ENCODE results near the gene SLC25A4. TPM values are rescaled to one million over a fixed set of nuclear protein-coding genes. Genes with fewer than 3 reads are reported as not detected.

Gene SLC25A4
- total and polyA plus RNA-seq, 10 of the 15 experiments (the other 5 are each of a cell fraction or from before 2014, with no cell fraction given): 12.6 to 161 (median 38.2) TPM

DNA sequence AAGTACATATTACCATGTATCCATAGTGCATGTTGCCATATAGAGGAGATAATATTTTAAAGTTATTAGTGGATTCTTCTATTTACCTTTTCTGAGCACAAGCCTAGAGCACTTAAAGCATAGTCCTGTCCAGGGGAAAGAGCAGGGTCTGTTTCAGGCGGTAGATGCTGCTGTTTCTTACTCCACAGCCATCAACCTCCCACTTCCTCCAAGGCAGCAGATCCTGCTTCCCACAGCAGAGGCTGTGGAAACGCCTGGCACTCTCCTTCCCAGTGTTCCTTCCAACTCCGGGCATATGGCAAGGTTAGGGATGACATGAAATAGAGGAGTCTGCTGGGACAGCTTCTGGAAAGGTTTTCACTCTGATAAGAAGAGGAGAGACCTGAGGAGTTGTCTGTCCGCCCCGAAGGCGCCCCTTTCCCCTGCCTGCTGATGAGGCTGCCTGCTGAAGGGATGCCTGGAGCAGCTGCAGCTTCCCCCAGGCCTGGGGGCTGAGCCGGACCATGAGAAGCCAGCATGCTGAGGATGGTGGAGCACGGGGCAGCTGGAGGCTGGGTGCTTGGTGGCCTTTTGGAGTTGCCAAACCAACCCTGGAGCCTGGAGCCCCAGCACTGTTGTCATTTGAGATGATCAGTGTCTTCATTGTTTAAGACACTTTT lies 43.9 kb upstream of the SLC25A4 start:
- RAD21 ChIA-PET (ENCODE audit: unreplicated experiment): interaction anchor here (1.3 to 4.9 kb wide), 2 partner anchors 58 to 94 kb away, joined by 4 to 47 read pairs; no protein-coding TSS in a partner anchor
- POLR2A ChIA-PET: no interaction called here
- in situ Hi-C loops (cut with MboI): no loop called here
- H3K27me3 ChIP-seq (replicated peaks in 1 of 2; ENCODE audit: control insufficient read depth in 2 of 2, insufficient read depth in 2 of 2, low read length in 1 of 2): peaks cover 2 to 3% of the 10 kb centered on the region in 2 experiments; a peak in 3 of 4 replicates
- TF ChIP-seq RBBP5 (conservative IDR thresholded peaks at IDR 0.05) (no peak), STAT3 (IDR thresholded peaks at IDR 0.05; ENCODE audit: low read depth, low read length) (no peak), USF1 (IDR thresholded peaks at IDR 0.05; ENCODE audit: borderline replicate concordance, extremely low read length, insufficient read depth, low read depth, low read length) (no peak), SMAD5 (IDR thresholded peaks at IDR 0.05; ENCODE audit: low read depth) (no peak), TARDBP (IDR thresholded peaks at IDR 0.05; ENCODE audit: borderline replicate concordance) (no peak), NR2C1 (IDR thresholded peaks at IDR 0.05) (no peak), CEBPZ (IDR thresholded peaks at IDR 0.05; ENCODE audit: low read depth, low read length) (no peak), SREBF1 (IDR thresholded peaks at IDR 0.05; ENCODE audit: low read length) (no peak), PRDM15 (CRISPR knock-in tag; IDR thresholded peaks at IDR 0.05) (no peak), HDAC6 (IDR thresholded peaks at IDR 0.05; ENCODE audit: unreplicated experiment) (no peak), RFX5 (IDR thresholded peaks at IDR 0.05; ENCODE audit: low read depth, low read length) (no peak)
- no peaks in the 10 kb centered on the region for H3K9me3 ChIP-seq (replicated peaks; ENCODE audit: control insufficient read depth, insufficient read depth, low read length)
- FAIRE-seq (no peak), DNase-seq (ENCODE audit: low read depth, low spot score) (no peak), ATAC-seq (no peak)
- H3K4me1 ChIP-seq (ENCODE audit: control insufficient read depth, insufficient read depth, low read length): no peaks in the 10 kb centered on the region
- H3K36me3 ChIP-seq (ENCODE audit: control insufficient read depth in 2 of 2, insufficient read depth in 2 of 2, low read length in 1 of 2): no peaks in the 10 kb centered on the region
- CTCF ChIA-PET: interaction anchor here (1.1 to 6.6 kb wide), 6 partner anchors 8 to 207 kb away, joined by 3 to 87 read pairs (median 10); no protein-coding TSS in a partner anchor
- no peak overlapping the region for H2AFZ ChIP-seq (ENCODE audit: control insufficient read depth, low read depth, low read length)
- intact Hi-C loops (cut with micrococcal nuclease; ENCODE audit: unreplicated experiment): no loop called here
- H3K79me2 ChIP-seq (ENCODE audit: control insufficient read depth, insufficient read depth, low read length): no peaks in the 10 kb centered on the region
- SMC1A ChIA-PET (ENCODE audit: uncharacterized antibody, unreplicated experiment): interaction anchor here (1.3 to 4.5 kb wide), 3 partner anchors 12 to 59 kb away, joined by 4 to 57 read pairs (median 4); no protein-coding TSS in a partner anchor
- no peak overlapping the region for H3K4me2 ChIP-seq (ENCODE audit: control insufficient read depth, insufficient read depth)
- no peaks in the 10 kb centered on the region for H4K20me1 ChIP-seq (ENCODE audit: control insufficient read depth, insufficient read depth)
- no peak overlapping the region for H3K27ac ChIP-seq (ENCODE audit: control insufficient read depth, insufficient read depth)
- H3K9ac ChIP-seq (ENCODE audit: control insufficient read depth, insufficient read depth, low read length): no peak overlapping the region
- H3K4me3 ChIP-seq: no peak overlapping the region
- WGBS (ENCODE audit: insufficient coverage, insufficient replicate concordance, low lambda C conversion rate, missing lambda C conversion rate): 28% methylated on average over 8 of the region's 8 CpGs
- no TSS peak for BruUV-seq (replicated peaks)
